ENCODE data around the gene PLEK.

PLEK gene

GRCh38 chr2:68320118-68320641 is 44.9 kb upstream of the PLEK start:
- H3K27ac ChIP-seq (ENCODE audit: extremely low read depth, low read depth, low read length), result no peak overlapping the region
- POLR2A ChIA-PET, result interaction anchor here (0.9 kb wide), 1 partner anchor 30 kb away, joined by 6 read pairs; no protein-coding TSS in a partner anchor
- peak overlapping the region; percentile 65 for H3K4me3 ChIP-seq (ENCODE audit: low read depth, low read length)
- CTCF ChIA-PET, result interaction anchor here (0.6 to 2.4 kb wide), 4 partner anchors 28 to 945 kb away, joined by 3 to 10 read pairs (median 4); no protein-coding TSS in a partner anchor
- H3K4me1 ChIP-seq (ENCODE audit: control insufficient read depth, insufficient read depth, low read length), result no peaks in the 10 kb centered on the region
- H3K36me3 ChIP-seq (ENCODE audit: control insufficient read depth in 2 of 2, insufficient read depth in 1 of 2, low read length in 2 of 2), result peaks cover under 1 to 19% of the 10 kb centered on the region in 2 experiments
- H3K9me3 ChIP-seq (ENCODE audit: control insufficient read depth, insufficient read depth, low read depth, low read length), result no peaks in the 10 kb centered on the region
- TF ChIP-seq GLIS1 (tag by site-specific recombination; IDR thresholded peaks at IDR 0.05) (no peak), YY2 (tag by site-specific recombination; IDR thresholded peaks at IDR 0.05) (0 out of 2 replicates have a peak, but pooled peaks have one; percentile 8), KLF7 (tag by site-specific recombination; IDR thresholded peaks at IDR 0.05; ENCODE audit: borderline replicate concordance) (no peak), PRDM6 (tag by site-specific recombination; IDR thresholded peaks at IDR 0.05) (no peak), ZNF792 (tag by site-specific recombination; IDR thresholded peaks at IDR 0.05) (no peak), PATZ1 (tag by site-specific recombination; IDR thresholded peaks at IDR 0.05) (no peak; the same call in 1 of the 2 replicates), HOXD13 (CRISPR knock-in tag; IDR thresholded peaks at IDR 0.05; ENCODE audit: borderline replicate concordance) (no peak), ZFP41 (tag by site-specific recombination; IDR thresholded peaks at IDR 0.05; ENCODE audit: borderline replicate concordance) (no peak), ZNF658 (tag by site-specific recombination; IDR thresholded peaks at IDR 0.05) (no peak), ZNF677 (tag by site-specific recombination; IDR thresholded peaks at IDR 0.05) (no peak), ZNF501 (tag by site-specific recombination; IDR thresholded peaks at IDR 0.05) (no peak), HOXC10 (CRISPR knock-in tag; IDR thresholded peaks at IDR 0.05) (no peak), ZXDB (tag by site-specific recombination; IDR thresholded peaks at IDR 0.05) (no peak), ZNF514 (tag by site-specific recombination; IDR thresholded peaks at IDR 0.05) (no peak), ZNF112 (tag by site-specific recombination; IDR thresholded peaks at IDR 0.05) (no peak)
- TF ChIP-seq, protein P1, sequence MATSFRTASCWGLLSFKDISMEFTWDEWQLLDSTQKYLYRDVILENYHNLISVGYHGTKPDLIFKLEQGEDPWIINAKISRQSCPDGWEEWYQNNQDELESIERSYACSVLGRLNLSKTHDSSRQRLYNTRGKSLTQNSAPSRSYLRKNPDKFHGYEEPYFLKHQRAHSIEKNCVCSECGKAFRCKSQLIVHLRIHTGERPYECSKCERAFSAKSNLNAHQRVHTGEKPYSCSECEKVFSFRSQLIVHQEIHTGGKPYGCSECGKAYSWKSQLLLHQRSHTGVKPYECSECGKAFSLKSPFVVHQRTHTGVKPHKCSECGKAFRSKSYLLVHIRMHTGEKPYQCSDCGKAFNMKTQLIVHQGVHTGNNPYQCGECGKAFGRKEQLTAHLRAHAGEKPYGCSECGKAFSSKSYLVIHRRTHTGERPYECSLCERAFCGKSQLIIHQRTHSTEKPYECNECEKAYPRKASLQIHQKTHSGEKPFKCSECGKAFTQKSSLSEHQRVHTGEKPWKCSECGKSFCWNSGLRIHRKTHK (tag by site-specific recombination; IDR thresholded peaks at IDR 0.05), result no peak
- TF ChIP-seq, protein P2, sequence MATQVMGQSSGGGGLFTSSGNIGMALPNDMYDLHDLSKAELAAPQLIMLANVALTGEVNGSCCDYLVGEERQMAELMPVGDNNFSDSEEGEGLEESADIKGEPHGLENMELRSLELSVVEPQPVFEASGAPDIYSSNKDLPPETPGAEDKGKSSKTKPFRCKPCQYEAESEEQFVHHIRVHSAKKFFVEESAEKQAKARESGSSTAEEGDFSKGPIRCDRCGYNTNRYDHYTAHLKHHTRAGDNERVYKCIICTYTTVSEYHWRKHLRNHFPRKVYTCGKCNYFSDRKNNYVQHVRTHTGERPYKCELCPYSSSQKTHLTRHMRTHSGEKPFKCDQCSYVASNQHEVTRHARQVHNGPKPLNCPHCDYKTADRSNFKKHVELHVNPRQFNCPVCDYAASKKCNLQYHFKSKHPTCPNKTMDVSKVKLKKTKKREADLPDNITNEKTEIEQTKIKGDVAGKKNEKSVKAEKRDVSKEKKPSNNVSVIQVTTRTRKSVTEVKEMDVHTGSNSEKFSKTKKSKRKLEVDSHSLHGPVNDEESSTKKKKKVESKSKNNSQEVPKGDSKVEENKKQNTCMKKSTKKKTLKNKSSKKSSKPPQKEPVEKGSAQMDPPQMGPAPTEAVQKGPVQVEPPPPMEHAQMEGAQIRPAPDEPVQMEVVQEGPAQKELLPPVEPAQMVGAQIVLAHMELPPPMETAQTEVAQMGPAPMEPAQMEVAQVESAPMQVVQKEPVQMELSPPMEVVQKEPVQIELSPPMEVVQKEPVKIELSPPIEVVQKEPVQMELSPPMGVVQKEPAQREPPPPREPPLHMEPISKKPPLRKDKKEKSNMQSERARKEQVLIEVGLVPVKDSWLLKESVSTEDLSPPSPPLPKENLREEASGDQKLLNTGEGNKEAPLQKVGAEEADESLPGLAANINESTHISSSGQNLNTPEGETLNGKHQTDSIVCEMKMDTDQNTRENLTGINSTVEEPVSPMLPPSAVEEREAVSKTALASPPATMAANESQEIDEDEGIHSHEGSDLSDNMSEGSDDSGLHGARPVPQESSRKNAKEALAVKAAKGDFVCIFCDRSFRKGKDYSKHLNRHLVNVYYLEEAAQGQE (tag by site-specific recombination; IDR thresholded peaks at IDR 0.05), result peak; percentile 97
- TF ChIP-seq, protein P3, sequence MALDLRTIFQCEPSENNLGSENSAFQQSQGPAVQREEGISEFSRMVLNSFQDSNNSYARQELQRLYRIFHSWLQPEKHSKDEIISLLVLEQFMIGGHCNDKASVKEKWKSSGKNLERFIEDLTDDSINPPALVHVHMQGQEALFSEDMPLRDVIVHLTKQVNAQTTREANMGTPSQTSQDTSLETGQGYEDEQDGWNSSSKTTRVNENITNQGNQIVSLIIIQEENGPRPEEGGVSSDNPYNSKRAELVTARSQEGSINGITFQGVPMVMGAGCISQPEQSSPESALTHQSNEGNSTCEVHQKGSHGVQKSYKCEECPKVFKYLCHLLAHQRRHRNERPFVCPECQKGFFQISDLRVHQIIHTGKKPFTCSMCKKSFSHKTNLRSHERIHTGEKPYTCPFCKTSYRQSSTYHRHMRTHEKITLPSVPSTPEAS (tag by site-specific recombination; IDR thresholded peaks at IDR 0.05), result peak; percentile 8; the same call in 1 of the 2 replicates
- TF ChIP-seq, protein P4, sequence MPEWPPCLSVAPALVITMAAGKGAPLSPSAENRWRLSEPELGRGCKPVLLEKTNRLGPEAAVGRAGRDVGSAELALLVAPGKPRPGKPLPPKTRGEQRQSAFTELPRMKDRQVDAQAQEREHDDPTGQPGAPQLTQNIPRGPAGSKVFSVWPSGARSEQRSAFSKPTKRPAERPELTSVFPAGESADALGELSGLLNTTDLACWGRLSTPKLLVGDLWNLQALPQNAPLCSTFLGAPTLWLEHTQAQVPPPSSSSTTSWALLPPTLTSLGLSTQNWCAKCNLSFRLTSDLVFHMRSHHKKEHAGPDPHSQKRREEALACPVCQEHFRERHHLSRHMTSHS (tag by site-specific recombination; IDR thresholded peaks at IDR 0.05), result no peak
- TF ChIP-seq, protein P5, sequence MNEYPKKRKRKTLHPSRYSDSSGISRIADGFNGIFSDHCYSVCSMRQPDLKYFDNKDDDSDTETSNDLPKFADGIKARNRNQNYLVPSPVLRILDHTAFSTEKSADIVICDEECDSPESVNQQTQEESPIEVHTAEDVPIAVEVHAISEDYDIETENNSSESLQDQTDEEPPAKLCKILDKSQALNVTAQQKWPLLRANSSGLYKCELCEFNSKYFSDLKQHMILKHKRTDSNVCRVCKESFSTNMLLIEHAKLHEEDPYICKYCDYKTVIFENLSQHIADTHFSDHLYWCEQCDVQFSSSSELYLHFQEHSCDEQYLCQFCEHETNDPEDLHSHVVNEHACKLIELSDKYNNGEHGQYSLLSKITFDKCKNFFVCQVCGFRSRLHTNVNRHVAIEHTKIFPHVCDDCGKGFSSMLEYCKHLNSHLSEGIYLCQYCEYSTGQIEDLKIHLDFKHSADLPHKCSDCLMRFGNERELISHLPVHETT (tag by site-specific recombination; IDR thresholded peaks at IDR 0.05), result no peak
- TF ChIP-seq, protein P6, sequence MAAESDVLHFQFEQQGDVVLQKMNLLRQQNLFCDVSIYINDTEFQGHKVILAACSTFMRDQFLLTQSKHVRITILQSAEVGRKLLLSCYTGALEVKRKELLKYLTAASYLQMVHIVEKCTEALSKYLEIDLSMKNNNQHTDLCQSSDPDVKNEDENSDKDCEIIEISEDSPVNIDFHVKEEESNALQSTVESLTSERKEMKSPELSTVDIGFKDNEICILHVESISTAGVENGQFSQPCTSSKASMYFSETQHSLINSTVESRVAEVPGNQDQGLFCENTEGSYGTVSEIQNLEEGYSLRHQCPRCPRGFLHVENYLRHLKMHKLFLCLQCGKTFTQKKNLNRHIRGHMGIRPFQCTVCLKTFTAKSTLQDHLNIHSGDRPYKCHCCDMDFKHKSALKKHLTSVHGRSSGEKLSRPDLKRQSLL (tag by site-specific recombination; IDR thresholded peaks at IDR 0.05), result peak; percentile 41; the same call in 1 of the 2 replicates

Measured in HEK293 (cell line).